GM18858 (cell line): ENCODE results near the gene BLOC1S4.
"Not testable (repeated sequence)": the region's sequence is repeated elsewhere in the genome, so short reads cannot be mapped to it uniquely, and the experiment has no call there.

Experiments
- ATAC-seq: cut with Tn5 transposase; IDR thresholded peaks from one replicate; pipeline ENCODE4 v1.9.1; 2021; ENCODE audit not compliant: unreplicated experiment

BLOC1S4 gene

DNA sequence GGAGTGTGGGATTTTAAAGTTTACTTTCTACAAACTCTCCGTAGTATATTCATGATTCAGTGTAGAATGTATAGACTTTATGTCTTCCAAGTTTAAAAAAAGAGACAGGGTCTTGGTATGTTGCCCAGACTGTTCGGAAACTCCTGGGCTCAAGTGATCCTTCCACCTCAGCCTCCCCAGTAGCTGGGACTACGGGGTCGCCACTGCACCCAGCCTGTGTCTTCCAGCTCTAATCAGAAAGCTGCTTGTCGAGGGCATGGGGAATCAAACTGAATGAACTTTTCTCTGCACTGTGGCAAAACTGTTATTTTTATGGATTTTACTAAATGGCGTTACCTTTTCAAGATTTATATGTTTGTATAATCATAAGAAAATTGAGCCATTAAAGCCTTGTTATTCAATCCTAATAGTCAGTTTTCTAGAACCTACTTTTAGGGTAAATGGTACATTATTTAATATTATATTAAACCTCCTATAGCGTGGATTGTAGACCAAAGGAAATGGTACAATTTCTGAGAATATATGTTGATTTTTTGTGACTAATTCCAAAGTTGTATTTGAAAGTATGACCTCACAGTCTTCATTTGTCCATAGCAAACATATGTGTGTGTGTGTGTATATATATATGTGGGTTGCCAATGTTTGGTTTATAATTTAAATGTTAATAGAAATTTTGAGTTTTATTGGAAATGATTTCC lies 1.1 kb downstream of the BLOC1S4 start:
- ATAC-seq: no peak

DNA sequence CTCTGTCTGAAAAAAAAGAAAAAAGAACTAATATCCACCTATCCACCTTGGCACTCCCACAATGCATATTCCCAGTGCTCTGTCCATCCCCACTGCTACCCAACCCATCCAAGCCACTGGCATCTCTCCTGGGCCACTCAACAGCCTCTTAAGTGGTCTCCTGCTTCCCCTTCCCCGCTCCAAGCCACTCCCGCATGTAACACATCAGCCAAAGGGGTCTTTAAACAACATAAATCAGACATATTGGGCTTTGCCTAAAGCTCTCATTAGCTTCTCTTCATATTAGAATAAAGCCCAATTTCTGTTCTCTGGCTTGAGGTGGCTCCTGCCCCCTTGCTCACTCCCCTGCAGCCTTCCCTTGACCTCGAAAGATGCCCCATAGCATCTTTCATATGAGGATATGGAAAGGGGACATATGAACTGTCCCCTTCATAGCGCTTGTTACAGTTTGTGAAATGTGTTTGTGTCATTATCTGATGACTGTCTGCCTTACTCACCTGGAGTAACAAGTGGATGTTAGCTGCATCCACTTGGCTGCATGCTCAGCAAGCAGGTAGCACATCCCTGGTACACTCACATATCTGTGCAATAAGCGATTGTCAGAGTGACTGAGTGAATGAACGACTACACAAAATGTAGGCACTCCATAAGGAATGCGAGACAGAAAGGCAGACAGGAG lies 3.1 kb downstream of the BLOC1S4 start:
- no peak for ATAC-seq

DNA sequence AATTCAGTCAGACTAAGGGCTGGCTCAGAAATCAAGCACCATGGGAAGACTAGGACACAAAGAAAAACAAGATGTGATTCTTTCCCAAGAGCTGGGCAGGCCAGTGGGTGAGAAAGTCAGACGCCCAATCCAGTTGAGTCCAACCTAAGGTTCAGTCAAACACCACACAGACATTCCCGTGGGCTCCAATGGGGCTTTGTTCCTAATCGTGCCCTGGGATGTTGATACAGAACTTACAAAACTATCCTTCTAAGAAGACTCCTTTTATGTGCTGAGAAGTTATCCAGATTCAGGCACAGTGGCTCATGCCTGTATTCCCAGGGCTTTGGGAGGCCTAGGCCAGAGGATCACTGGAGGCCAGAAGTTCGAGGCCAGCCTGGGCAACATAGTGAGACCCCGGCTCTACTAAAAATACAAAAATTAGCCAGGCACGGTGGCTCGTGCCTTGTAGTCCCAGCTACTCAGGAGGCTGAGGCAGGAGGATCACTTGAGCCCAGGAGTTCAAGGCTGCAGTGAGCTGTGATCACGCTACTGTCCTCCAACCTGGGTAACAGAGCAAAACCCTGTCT lies 3.7 kb downstream of the BLOC1S4 start:
- no peak for ATAC-seq

DNA sequence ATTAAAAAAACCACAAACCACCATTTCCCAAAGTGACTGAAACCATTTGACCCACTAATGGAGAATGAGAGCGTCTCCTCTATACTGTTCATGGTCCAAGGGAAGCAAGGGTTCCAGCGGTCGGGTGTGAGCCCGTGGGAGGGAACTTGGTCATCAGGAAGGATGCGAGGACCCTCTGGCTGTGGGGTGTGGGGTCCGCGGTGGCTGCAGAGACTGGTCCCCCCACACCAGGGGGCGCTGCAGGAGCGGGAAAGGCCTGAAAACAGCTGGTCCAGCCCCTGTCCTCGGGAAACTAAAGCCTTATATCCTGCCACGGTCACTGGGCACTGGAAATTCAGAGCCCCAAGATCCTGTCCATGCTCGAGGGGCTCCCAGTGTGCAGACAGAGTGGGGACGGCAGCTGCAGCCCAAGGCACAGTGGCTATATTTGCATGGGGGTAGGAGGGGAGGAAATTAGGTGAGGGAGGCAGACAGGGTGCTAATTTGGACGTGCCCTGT lies 4.3 kb downstream of the BLOC1S4 start:
- no peak for ATAC-seq

DNA sequence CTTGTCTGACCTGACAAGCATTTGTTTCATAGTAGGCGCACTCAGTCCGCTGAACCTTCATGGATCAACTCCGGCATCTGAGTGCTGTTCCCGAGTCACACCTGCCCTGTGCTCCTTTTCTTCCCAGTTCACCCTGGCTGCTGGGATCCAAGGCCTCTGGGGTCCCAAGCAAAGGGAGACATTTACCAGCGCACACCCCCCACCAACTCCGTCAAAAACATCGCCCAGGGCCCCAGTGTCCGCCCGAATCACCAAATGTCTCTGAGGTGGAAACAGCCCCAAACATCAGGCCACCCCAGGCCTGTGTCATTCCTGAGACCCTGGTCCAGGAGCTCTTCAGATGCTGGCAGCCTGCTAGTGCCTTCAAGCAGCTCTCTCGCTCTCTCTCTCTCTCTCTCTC lies 5.1 kb downstream of the BLOC1S4 start:
- no peak for ATAC-seq

DNA sequence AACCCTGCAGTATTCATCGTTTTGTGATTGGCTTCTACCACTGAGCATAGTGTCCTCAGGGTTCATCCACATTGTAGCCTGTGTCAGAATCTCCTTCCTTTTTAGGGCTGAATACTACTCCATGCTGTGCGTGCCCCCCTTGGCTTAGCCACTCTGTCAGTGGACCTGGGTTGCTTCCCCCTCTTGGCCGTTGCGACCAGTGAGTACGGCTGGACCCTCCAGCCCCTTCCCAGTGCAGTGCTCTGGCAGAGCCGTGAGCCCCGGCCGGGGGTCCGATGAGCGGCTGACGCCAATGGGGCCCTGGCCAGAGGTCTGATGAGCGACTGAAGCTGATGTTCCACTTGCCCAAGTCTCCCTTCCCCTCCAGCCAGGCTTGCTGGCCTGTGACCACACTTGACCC lies 6.9 kb downstream of the BLOC1S4 start:
- no peak for ATAC-seq

DNA sequence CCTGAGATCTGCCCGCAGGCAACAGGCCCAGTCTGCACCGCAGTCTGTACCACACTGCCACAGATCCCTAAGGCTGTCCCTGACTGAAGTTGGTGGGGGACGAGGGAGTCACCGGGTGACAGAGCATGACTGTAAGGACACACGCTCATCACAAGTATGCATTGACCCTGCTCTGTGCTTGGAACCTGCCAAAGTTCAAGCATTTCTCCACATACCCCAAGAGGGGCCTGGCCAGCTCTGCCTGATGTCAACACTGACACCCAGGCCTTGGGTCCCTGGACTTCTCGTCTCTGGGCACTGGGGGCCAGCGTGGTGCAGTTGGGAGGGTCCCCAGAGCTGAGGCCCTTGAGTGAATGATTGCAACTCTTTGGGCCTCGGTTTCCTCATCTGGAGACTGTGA lies 7.9 kb downstream of the BLOC1S4 start:
- no peak for ATAC-seq

DNA sequence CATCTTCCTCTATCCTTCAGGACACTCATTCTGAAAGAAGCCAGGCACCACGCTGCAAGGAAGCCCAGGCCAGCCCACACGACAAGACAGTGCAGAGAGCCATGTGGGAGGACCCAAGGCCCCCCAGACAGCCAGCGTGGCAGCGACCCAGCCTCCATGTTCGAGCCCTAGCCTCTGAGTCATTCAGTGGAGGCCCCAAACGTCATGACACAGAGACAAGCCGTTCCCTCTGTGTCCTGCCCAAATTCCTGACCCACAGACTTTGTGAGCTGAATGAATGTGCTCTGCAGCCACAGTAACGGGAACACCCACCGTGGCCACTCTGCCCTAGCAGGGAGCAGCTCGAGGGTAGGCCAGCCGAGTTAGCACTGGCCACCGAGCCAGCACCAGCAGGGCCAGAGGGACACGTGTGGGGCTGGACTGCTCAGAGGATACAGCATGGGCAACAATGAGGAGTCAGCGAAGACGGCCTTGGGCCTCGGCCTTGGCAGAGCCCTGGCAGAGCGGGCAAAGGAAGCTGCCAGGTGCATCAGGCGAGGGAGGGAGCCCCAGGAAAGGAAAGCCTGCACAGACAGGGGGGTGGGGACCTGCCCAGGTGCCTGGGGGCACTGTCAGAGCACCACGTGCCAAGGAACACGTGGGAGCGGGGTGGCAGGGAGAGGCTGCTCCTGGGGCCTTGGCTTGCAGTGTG lies 8.6 kb downstream of the BLOC1S4 start:
- ATAC-seq: no peak

DNA sequence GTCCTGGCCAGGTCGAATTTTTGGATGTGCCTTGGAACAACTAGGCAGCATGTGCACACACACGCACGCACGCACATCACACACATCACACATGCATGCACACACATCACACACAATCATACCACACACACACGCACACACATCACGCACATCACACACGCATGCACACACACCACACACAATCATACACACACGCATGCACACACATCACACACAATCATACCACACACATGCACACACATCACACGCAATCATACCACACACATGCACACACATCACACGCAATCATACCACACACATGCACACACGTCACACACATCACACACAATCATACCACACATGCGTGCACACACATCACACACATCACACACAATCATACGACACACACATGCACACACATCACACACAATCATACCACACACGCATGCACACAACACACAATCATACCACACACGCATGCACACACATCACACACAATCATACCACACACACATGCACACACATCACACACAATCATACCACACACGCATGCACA lies 9.5 kb downstream of the BLOC1S4 start:
- ATAC-seq: not testable (repeated sequence)

DNA sequence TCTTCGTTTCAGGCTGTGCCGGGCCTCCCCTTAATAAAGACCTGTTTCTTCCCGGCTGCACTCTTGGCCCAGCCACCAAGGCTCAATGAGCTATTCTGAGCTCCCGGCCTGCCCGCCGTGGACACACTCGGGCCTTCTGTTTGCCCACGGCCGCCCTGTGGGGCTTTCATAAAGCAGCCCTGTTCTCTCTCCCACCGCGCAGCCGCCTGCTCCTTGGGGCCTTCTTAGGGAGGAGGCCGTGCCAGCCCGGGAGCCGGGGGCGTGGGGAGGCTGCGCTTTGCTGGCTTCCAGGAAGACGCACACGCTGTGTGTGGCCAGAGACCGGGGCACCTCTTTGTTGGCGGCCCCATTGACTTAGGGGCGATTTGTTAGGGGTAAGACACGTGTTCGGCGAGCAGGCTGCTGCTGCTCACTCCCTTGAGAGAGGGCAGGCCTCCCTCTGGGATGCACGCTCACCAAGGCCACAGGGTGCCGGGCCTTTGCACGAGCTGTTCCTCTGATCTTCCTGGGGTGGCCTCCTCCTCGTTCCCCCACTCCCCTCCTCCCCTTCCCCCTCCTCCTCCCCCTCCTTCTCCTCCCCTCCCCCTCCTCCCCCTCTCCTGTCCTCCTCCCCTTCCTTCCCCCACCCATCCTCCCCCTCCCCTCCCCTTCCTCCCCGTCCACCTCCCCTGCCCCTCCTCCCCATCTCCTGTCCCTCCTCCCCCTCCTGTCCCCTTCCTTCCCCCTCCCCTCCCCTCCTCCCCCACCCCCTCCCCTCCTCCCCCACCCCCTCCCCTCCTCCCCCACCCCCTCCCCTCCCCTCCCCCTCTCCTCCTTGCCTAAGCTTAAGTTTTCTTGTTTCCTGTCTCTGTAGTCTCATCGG lies 11.3 kb downstream of the BLOC1S4 start:
- ATAC-seq: no peak

DNA sequence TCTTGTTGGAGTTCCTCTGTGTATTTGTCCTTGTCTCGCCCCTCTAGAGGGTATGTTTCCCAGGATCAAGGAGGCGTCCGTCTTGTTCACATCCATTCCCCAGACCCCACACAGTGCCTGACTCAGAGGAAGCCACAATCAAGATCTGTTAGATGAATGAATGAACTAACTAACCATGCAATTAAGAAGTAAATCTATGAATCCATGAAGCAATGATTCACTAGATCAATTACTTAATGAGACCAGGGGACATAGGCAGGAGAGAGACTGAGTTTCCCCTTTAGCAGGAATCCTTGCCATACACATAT lies 11.9 kb downstream of the BLOC1S4 start:
- no peak for ATAC-seq

DNA sequence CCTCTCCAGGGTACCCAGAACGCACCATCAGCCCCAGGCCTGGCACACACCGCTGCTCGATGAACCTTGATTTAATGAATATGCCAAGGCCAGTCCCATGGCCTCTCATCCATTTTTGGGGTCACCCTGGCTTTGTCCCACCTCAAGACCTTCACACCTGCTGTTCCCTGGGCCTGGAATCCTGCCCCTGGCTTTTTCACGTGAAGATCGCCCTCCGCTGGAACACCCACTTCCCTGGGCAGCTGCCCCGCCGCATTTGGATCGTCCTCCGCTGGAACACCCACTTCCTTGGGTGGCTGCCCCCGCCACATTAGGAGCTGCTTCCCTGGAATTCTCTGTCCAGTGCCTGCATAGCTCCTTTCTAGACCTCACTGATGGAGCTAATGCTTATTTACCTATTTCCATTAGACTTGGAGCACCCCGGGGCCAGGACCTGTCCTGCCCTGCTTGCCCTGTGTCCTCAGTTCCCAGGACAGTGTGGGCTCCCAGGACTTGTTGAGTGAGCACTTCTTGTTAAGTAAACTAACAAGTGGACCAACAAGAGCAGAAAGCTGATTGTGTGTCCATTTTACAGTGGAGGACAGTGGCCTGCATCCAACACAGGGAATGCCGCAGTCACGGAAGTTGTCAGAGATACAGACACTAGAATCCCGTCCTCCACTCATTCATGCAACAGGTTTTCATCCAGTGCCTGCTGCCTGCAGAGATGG lies 12.5 kb downstream of the BLOC1S4 start:
- no peak for ATAC-seq

DNA sequence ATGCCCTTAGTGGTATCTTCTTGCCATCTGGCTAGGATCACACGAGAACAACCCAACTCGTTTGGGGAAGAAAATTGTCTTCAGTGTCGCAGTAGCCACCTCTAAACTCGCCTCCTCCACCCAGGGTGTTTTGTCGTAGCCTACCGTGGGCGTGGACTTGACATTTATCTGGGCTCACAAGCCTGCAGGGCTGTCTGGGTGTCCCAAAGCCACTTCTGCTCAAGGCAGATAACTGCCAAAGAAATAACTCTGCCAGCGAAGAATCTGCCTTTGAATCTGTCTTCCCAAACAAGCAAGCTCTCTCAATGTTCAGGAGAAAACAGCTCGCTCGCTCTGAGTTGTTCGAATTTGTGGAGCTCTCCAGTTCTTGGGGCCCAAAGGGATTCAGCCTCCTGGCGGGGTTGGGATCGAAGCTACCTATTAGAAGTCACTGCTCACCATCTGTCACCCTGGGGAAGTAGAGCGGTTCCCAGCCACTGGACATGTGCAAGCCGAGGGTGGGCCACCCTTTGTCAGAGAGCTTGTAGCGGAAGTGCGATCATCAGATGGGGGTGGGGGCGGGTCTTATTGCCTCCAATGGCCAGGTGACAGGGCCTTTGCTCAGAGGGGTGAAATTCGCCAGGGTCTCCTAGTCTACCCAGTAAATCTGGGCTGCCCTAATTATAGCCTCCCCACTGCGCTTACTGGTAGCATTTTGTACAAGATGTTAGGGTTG lies 14.8 kb downstream of the BLOC1S4 start:
- no peak for ATAC-seq

DNA sequence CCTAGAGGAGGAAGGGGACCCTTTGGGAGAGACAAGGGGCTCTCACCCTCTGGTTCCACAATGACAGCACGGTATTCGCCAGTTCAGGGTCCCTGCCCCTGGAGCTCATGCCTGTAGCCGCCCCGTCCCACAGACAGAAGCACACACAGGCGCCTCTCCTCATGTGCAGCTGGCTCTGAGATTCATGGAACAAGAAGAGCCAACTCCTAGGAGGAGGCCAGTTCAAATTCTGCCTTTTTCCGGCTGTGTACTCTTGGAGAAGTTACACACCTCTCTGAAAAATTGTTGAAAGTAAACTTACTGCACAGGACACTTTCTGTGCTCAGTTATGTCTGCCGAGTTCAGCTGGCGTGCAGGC lies 15.3 kb downstream of the BLOC1S4 start:
- ATAC-seq: no peak

DNA sequence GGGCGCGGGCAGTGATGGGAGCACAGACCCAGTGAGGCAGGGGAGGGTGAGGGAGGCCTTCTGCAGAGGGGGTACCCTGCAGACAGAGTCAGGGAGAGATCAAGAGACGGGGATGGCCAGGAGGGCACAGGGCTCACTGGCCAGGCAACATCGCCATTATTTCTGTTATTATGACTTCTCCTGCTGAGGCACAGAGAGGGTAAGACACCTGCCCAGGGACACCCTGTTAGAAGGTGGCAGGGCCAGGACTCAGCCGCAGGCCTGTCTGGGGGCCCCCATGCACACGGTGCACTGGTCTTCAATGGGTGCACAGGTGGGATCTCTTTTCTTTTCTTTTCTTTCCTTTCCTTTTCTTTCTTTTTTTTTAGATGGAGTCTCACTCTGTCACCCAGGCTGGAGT lies 15.8 kb downstream of the BLOC1S4 start:
- ATAC-seq: no peak

DNA sequence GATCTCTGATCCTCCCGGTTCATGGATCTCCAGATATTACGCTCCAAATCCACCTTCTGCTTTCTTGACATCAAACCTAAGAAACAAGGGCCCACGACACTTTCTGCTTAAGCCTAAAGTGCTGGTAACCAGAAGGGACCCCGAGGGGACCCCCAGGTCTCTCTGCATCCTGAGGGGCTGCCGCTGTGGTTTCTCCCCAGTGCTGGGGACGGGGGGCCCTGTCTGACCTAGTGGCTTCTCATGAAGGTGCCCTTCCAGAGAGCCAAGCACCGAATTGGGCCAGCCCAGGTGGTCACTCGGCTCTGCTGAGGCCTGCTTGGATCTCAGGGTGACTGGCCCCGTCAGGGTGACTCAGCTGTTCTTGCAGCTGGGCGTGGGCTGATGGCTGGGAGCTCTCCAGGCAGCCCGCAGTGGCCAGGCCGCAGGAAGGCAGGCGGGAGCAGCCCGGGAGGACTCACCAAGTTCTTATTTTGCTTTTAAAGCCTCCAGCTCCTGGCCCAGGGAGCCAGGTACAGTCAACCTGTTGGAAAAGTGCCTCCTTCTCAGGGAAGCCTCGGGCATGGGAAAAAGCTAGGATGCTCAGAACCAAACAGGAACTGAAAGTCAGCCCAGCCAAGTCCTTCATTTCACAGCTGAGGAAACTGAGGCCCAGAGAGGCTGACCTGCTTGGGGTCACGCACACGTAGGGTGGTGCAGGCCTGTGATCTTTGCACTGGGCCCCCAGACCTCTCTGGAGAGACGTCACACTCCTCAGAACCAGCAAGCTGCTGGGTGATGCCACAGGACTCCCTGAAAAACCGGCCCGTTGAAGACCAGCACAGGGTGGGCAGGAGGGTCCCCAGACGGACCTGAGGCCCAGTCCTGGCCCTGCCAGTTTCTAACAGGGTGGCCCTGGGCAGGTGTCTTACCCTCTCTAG lies 16.7 kb downstream of the BLOC1S4 start:
- ATAC-seq: no peak

DNA sequence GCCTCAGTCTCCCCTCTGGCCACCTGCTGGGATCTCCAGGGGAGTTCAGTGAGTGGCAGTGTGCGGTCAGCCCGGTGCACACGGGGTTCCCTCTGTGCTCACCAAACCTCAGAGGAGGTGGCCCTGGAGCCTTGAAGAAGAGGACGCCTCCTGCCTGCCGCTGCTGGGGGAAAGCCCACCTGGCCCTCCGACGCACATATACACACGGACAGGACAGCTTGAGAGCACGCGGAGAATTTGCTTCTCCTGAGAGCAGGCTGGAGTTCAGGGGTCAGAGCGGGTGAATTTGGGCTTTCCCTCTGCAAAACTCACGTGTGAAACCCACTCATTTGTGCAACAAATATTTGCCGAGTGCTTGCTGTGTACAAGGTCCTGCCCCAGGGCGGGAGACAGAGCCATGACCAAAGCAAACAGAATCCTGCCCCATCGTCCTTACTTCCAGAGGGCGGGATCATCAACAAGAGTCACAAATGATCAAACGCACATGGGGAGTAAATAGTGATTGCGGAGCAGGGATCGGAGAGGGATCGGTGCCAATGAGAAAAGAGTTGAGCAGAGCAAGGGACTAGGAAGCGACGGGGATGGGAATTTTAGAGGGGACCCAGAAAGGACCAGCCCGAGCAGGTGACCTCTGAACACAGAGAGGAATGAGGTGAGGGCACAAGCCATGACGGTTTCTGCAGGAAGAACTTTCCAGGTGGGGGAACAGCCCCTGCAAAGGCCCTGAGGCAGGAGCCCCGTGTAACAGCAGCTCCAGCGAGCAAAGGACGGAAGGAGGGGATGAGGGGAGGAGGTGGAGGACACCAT lies 17.6 kb downstream of the BLOC1S4 start:
- ATAC-seq: no peak
